Common myeloid progenitor, CD34-positive (primary cell): Measurements from ENCODE around the gene ABHD16A.
A peak's percentile ranks its signal among the peaks of the same experiment; 100 is the strongest.

ENCODE experiments used
- CTCF ChIA-PET: fragments of 350-600 bp; sonication (Branson Sonifier 250); formaldehyde crosslinking; loops from one replicate; lab custom pipeline; 2021; ENCODE audit warnings: antibody characterized with exemption; lab: Charles Lee
- POLR2A ChIA-PET: fragments of 350-600 bp; sonication (Branson Sonifier 250); formaldehyde crosslinking; loops from one replicate; lab custom pipeline; 2021; ENCODE audit warnings: antibody characterized with exemption; lab: Charles Lee
- DNase-seq, 3 donors: peaks; one replicate each; pipeline versions ENCODE4 v3.0.0 to v3.0.0-alpha.2; 2013
- H3K27ac ChIP-seq, 2 experiments: 1 replicate in 1 of 2; 2 replicates in 1 of 2; pipeline ENCODE4 v1.7.0; 2013; ENCODE audit warnings: inconsistent platforms in 2 of 2, low read length in 2 of 2, mild to moderate bottlenecking in 2 of 2, low read depth in 1 of 2, moderate library complexity in 1 of 2; ENCODE audit not compliant: severe bottlenecking in 2 of 2, insufficient read depth in 1 of 2, poor library complexity in 1 of 2
- H3K27me3 ChIP-seq, 5 experiments: replicated peaks in 2 of 5; 1 replicate in 3 of 5; 2 replicates in 2 of 5; pipeline versions ENCODE4 v1.6.1 to v1.7.0; 2013; ENCODE audit warnings: low read length in 4 of 5, mild to moderate bottlenecking in 2 of 5, moderate library complexity in 2 of 5, inconsistent platforms in 1 of 5; ENCODE audit not compliant: insufficient read depth in 5 of 5, control insufficient read depth in 4 of 5
- H3K36me3 ChIP-seq, 4 experiments: 1 replicate in 2 of 4; 2 replicates in 2 of 4; pipeline versions ENCODE4 v1.6.1 to v1.7.0; 2013; ENCODE audit warnings: low read length in 3 of 4, control low read depth in 1 of 4, mild to moderate bottlenecking in 1 of 4; ENCODE audit not compliant: control insufficient read depth in 4 of 4, insufficient read depth in 4 of 4
- H3K4me1 ChIP-seq, 4 experiments: 1 replicate in 3 of 4; 2 replicates in 1 of 4; pipeline versions ENCODE4 v1.6.1 to v1.7.1; 2013; ENCODE audit warnings: low read length in 3 of 4, mild to moderate bottlenecking in 3 of 4, control low read depth in 1 of 4, inconsistent platforms in 1 of 4, moderate library complexity in 1 of 4; ENCODE audit not compliant: control insufficient read depth in 4 of 4, insufficient read depth in 4 of 4; ENCODE audit errors: control extremely low read depth in 1 of 4
- H3K4me3 ChIP-seq, 7 experiments: 1 replicate in 4 of 7; 2 replicates in 3 of 7; pipeline versions ENCODE4 v1.5.1 to v1.7.0; 2013; ENCODE audit warnings: mild to moderate bottlenecking in 7 of 7, low read length in 6 of 7, moderate library complexity in 6 of 7, inconsistent platforms in 2 of 7, low read depth in 2 of 7, control low read depth in 1 of 7; ENCODE audit not compliant: insufficient read depth in 4 of 7, control insufficient read depth in 1 of 7; ENCODE audit errors: extremely low read depth in 1 of 7
- H3K9me3 ChIP-seq, 5 experiments: 1 replicate in 4 of 5; 2 replicates in 1 of 5; pipeline versions ENCODE4 v1.6.1 to v1.7.1; 2013; ENCODE audit warnings: low read length in 4 of 5, mild to moderate bottlenecking in 2 of 5, inconsistent platforms in 1 of 5, low read depth in 1 of 5, moderate library complexity in 1 of 5; ENCODE audit not compliant: control insufficient read depth in 4 of 5, insufficient read depth in 2 of 5; ENCODE audit errors: control extremely low read depth in 1 of 5
- WGBS: methylation state at CpG from one replicate; pipeline ENCODE4 v1.1.5; 2013; ENCODE audit not compliant: insufficient coverage; 5-methylcytosine and 5-hydroxymethylcytosine counted together

ABHD16A gene

GRCh38 chr6:31669676-31670075, 33.4 kb downstream of the ABHD16A start, which contains the start of gene LY6G5B:
Gene LY6G5B, plus strand, starts transcription at chr6:31669976. Its CDS starts 975 bp downstream, at chr6:31670951.
- Histone ChIP-seq H3K4me1 (peaks cover 5 to 21% (median 15%) of the 10 kb centered on the region in 4 experiments), H3K27ac (no peak within 1 kb of the TSS), H3K27me3 (no peaks in the 10 kb centered on the region), H3K36me3 (peaks cover 18 to 66% (median 59%) of the 10 kb centered on the region in 4 experiments), H3K9me3 (no peaks in the 10 kb centered on the region), H3K4me3 (no peak within 1 kb of the TSS)
- 100% methylated on average over 4 of the region's 8 CpGs for WGBS
- CTCF ChIA-PET = interaction anchor here (0.8 to 3.6 kb wide), 2 partner anchors 11 to 21 kb away, joined by 4 to 15 read pairs; partner anchors contain the start of gene LY6G5C
- DNase-seq = no peak
- POLR2A ChIA-PET = no interaction called here

DNA sequence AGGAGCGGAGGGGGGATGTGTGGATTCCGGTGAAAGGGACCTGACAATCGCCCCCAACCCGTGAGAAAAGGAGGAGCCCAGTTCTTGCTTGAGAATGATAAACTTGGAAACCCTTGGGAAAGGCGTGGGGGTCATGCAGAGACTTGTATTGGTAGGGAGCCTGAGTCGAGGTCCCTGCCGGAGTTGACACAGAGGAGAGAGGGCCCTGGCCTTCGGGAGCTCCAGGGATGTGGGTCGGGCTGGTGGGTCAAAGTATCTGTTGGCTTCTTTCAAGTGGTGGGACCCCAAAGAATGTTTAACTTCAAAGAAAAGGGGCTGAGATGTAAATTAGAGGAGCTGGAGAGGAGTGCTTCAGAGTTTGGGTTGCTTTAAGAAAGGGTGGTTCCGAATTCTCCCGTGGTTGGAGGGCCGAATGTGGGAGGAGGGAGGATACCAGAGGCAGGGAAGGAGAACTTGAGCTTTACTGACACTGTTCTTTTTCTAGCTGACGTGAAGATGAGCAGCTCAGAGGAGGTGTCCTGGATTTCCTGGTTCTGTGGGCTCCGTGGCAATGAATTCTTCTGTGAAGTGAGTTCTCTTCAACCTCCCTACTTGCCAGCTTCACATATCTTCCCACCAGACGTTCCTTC, 36.7 kb downstream of the ABHD16A start:
- CTCF ChIA-PET = interaction anchor here (1.0 to 4.6 kb wide), 4 partner anchors 12 to 27 kb away, joined by 3 to 40 read pairs (median 4); partner anchors contain the start of genes APOM and BAG6
- DNase-seq = no peak

GRCh38 chr6:31665501-31666336, 37.4 kb downstream of the ABHD16A start, which contains the start of gene CSNK2B:
Gene CSNK2B, plus strand, starts transcription at chr6:31666080. Its CDS starts 752 bp downstream, at chr6:31666832.
- WGBS = 0% methylated on average over 50 of the region's 63 CpGs
- Histone ChIP-seq H3K9me3 (no peaks in the 10 kb centered on the region), H3K4me3 (peak within 1 kb of the TSS; percentile 79 to 99 (median 91)), H3K27ac (peak within 1 kb of the TSS; percentile 96 to 99), H3K4me1 (peaks cover 11 to 57% (median 40%) of the 10 kb centered on the region in 4 experiments), H3K36me3 (peaks cover 15 to 56% (median 44%) of the 10 kb centered on the region in 4 experiments), H3K27me3 (no peaks in the 10 kb centered on the region)
- peak; percentile 98 for DNase-seq
- POLR2A ChIA-PET = interaction anchor here (0.6 to 3.1 kb wide), 6 partner anchors 12 to 162 kb away, joined by 3 to 31 read pairs (median 4); partner anchors contain the start of genes APOM, BAG6 and HSPA1B
- CTCF ChIA-PET = interaction anchor here (2.4 to 4.6 kb wide), 2 partner anchors 12 to 114 kb away, joined by 7 to 40 read pairs; partner anchors contain the start of genes APOM and BAG6

More for the DNA sequence above, 36.7 kb downstream of the ABHD16A start:
- Histone ChIP-seq H3K27me3 (no peaks in the 10 kb centered on the region), H3K9me3 (no peaks in the 10 kb centered on the region), H3K4me1 (peaks cover 11 to 50% (median 36%) of the 10 kb centered on the region in 4 experiments), H3K36me3 (peaks cover 15 to 63% (median 51%) of the 10 kb centered on the region in 4 experiments), H3K4me3 (peak overlapping the region; percentile 79 to 99 (median 91)), H3K27ac (peak overlapping the region; percentile 82 to 99)
- 6% methylated on average over 13 of the region's 15 CpGs for WGBS
- POLR2A ChIA-PET = interaction anchor here (0.7 kb wide), 1 partner anchor 14 kb away, joined by 4 read pairs; no protein-coding TSS in a partner anchor

- Histone ChIP-seq H3K4me1 (peaks cover 11 to 61% (median 44%) of the 10 kb centered on the region in 4 experiments), H3K4me3 (peak within 1 kb of the TSS; percentile 66 to 99 (median 90)), H3K9me3 (no peaks in the 10 kb centered on the region), H3K27ac (peak within 1 kb of the TSS; percentile 96 to 99), H3K36me3 (peaks cover 13 to 48% (median 37%) of the 10 kb centered on the region in 4 experiments), H3K27me3 (no peaks in the 10 kb centered on the region)
- 0% methylated on average over 35 of the region's 39 CpGs for WGBS
- POLR2A ChIA-PET = interaction anchor here (0.6 to 3.1 kb wide), 9 partner anchors 11 to 1050 kb away, joined by 3 to 31 read pairs (median 3); partner anchors contain the start of genes APOM, ATP6V1G2, BAG6 and HSPA1B
- DNase-seq = peak; percentile 92 to 95 (median 94)
- CTCF ChIA-PET = interaction anchor here (1.2 to 4.6 kb wide), 5 partner anchors 11 to 117 kb away, joined by 3 to 40 read pairs (median 7); partner anchors contain the start of genes APOM and BAG6
Measured at GRCh38 chr6:31664790-31665500, 38.2 kb downstream of the ABHD16A start, which contains the start of gene GPANK1. Gene GPANK1, minus strand, starts transcription at chr6:31664997. Its CDS starts 519 bp downstream, at chr6:31664478.

DNA sequence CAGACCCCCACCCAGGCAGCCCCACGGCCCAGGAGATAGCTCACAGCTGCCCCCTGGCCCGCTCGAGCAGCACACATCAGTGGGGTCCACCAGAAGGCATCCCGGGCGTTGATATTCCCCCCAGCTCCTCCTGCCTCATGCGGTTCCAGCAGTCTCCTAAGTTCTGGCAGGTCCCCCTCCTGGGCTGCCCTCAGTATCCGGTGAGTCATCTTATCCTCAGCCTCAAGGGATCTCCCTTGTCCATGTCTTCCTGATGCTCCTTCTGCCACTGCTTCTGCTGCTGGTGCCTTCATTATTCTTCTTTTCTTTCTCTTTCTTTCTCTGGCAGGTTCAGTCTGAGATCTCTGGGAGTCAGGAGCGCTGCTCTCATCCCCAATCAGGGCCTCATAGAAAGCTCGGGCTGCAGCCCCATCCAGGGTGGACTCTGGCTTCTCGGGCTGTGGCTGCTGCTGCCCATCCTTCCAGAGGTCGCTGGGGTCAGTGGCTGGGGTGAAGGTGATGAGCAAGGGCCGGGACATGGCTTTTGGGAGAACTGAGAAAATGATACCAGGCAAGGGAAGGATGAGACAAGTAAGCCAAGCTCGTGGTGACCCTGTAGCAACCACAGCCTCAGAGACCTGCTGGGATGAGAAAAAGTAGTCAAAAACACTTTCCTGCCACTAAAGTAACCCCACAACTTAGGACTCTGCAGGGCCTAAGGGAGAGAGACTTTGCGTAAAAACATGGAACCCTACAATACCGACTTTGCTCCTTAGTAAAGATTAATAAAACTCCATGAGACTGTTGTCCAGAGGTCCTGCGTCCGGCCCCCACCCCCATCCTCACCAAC, 38.9 kb downstream of the ABHD16A start:
- H3K4me1 ChIP-seq = peaks cover 15 to 69% (median 52%) of the 10 kb centered on the region in 4 experiments
- CTCF ChIA-PET = interaction anchor here (0.8 to 4.6 kb wide), 9 partner anchors 8 to 118 kb away, joined by 3 to 40 read pairs (median 4); partner anchors contain the start of genes APOM, ATP6V1G2 and BAG6
- DNase-seq = peak in 1 of 3 donors; percentile 31

More for the DNA sequence above, 38.9 kb downstream of the ABHD16A start:
- 48% methylated on average over 14 of the region's 17 CpGs for WGBS
- POLR2A ChIA-PET = interaction anchor here (0.5 to 3.1 kb wide), 9 partner anchors 11 to 1049 kb away, joined by 3 to 31 read pairs (median 4); partner anchors contain the start of genes APOM, ATP6V1G2, BAG6 and HSPA1B
- Histone ChIP-seq H3K36me3 (peaks cover 8 to 41% (median 29%) of the 10 kb centered on the region in 4 experiments), H3K4me3 (peak overlapping the region; percentile 66 to 99 (median 90)), H3K27me3 (no peaks in the 10 kb centered on the region), H3K27ac (peak overlapping the region; percentile 96 to 99), H3K9me3 (no peaks in the 10 kb centered on the region)
